T-helper 2 cell treated with Interferon-gamma antibody and Interleukin-4, amounts not matched to agents 5 μg/mL and 100 μg/mL, for 36 hours (primary cell): Measurements from ENCODE around the gene WSB1.
"Not testable (repeated sequence)": the region's sequence is repeated elsewhere in the genome, so short reads cannot be mapped to it uniquely, and the experiment has no call there.

ENCODE experiments used
- DNase-seq: peaks from one replicate; pipeline ENCODE4 v3.0.0; 2021; ENCODE audit warnings: low spot score
- H3K27ac Mint-ChIP-seq: one replicate; pipeline ENCODE4 v1.8.0; 2021; ENCODE audit warnings: mild to moderate bottlenecking, mixed read lengths
- H3K27me3 Mint-ChIP-seq: one replicate; pipeline ENCODE4 v1.8.0; 2021; ENCODE audit warnings: low read depth, mixed read lengths
- H3K36me3 Mint-ChIP-seq: one replicate; pipeline ENCODE4 v1.8.0; 2021; ENCODE audit warnings: low read depth, mixed read lengths
- H3K4me1 Mint-ChIP-seq: one replicate; pipeline ENCODE4 v1.8.0; 2021; ENCODE audit warnings: low read depth, mixed read lengths
- H3K4me3 Mint-ChIP-seq: one replicate; pipeline ENCODE4 v1.8.0; 2022; ENCODE audit warnings: mild to moderate bottlenecking, moderate library complexity, mixed read lengths
- H3K9me3 Mint-ChIP-seq: one replicate; pipeline ENCODE4 v1.8.0; 2021; ENCODE audit warnings: mixed read lengths

WSB1 gene, protein sequence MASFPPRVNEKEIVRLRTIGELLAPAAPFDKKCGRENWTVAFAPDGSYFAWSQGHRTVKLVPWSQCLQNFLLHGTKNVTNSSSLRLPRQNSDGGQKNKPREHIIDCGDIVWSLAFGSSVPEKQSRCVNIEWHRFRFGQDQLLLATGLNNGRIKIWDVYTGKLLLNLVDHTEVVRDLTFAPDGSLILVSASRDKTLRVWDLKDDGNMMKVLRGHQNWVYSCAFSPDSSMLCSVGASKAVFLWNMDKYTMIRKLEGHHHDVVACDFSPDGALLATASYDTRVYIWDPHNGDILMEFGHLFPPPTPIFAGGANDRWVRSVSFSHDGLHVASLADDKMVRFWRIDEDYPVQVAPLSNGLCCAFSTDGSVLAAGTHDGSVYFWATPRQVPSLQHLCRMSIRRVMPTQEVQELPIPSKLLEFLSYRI

DNA sequence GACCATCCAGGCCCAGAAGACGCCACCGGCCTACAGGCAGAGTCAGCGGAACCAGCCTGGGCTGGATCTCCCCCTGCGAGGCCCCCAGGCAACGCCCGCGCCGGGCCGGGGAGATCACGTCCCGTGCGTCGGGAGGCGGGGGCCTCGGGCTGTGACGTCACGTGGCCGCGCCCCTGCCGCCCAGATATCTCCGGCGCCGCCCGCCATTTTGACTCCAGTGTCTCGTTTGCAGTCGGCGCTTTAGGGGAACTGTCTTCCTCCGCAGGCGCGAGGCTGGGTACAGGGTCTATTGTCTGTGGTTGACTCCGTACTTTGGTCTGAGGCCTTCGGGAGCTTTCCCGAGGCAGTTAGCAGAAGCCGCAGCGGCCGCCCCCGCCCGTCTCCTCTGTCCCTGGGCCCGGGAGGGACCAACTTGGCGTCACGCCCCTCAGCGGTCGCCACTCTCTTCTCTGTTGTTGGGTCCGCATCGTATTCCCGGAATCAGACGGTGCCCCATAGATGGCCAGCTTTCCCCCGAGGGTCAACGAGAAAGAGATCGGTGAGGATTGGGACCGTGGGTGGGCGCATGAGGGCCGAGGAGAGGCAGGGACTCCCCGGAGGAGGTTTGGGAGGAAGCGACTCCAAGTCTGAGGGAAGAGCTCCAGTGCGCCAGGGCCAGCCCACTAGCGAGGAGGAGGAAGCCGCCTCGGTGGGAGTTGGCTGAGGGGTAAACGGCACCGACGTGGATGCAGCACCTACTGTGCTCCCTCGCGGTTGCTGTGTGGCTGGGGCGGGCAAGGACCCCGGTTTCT lies at the start of gene WSB1:
TSS of gene WSB1 (plus strand) at position 217 of the 791 bp plus-strand sequence. CDS start at position 499, 282 bp downstream.
- peak; percentile 91 for DNase-seq
- no peaks in the 10 kb centered on the region for H3K9me3 Mint-ChIP-seq
- H3K4me3 Mint-ChIP-seq: peak within 1 kb of the TSS; percentile 94
- peak within 1 kb of the TSS; percentile 99 for H3K27ac Mint-ChIP-seq
- peaks cover 15% of the 10 kb centered on the region for H3K36me3 Mint-ChIP-seq
- H3K27me3 Mint-ChIP-seq: peaks cover 1% of the 10 kb centered on the region
- H3K4me1 Mint-ChIP-seq: peaks cover 29% of the 10 kb centered on the region

DNA sequence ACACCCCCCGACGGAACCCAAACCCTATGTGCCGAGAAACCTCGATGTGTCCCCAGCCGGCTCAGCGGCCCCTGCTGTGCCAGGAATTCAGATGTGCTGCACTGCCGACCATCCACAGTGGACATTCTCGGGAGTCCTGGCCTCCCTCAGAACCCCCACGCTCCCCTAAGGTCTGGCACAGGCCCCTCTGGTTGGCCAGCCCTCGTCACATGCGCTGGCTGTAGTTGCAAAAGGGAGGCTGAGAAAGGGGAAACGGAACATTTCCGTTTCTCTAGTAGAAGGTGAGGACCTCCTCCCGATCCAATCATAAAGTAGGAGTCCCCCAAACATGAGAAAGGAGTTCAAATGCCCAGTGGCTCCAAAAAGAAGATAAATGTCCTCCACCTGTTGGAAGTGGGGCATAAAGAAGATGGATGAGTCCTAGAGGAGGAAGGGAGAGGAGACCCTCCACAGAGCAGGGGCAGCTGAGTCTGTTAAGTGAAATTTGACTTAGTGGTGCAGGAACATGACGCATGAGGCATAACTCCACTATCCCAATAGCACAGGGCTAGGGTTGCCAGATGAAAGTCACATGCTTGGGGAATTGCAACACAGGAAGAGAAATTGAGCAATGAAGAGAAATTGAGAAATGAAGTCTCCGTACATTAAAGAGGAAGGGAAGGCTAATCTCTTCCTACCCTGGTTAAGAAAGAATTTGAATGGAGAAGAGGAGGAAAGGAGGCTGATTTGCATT lies 49.3 kb upstream of the WSB1 start:
- Mint-ChIP-seq H3K27ac (no peak overlapping the region), H3K4me1 (peaks cover 18% of the 10 kb centered on the region), H3K9me3 (no peaks in the 10 kb centered on the region), H3K36me3 (no peaks in the 10 kb centered on the region), H3K4me3 (no peak overlapping the region), H3K27me3 (peaks cover 17% of the 10 kb centered on the region)
- no peak for DNase-seq

DNA sequence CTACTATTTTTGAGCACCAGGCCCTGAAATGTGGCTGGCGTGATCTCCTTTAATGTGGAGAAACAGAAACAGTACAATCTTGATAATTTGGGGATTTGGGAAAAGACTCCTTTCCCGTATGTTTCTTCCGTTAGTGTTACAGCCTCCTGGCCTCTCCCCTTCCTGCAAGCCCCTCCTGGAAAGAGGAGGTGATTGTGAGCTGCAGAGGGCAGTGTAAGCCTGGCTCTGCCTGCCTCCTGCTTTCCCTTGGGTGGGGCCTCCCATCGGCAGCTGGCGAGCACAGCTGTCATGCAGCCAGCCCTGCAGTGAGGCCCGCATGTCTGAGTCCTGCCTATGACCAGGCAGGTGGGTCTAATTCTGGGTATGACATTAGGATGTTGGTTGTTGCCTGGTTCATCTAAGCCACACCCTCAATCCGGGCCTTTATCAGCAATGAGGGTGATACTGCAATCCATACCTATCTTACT lies 48.7 kb upstream of the WSB1 start:
- Mint-ChIP-seq H3K9me3 (no peaks in the 10 kb centered on the region), H3K27ac (no peak overlapping the region), H3K4me1 (peaks cover 15% of the 10 kb centered on the region), H3K27me3 (peaks cover 18% of the 10 kb centered on the region), H3K4me3 (no peak overlapping the region), H3K36me3 (no peaks in the 10 kb centered on the region)
- DNase-seq: peak; percentile 45

GRCh38 chr17:27246537-27246936 lies 47.4 kb upstream of the WSB1 start:
- H3K27me3 Mint-ChIP-seq: peaks cover 27% of the 10 kb centered on the region
- H3K9me3 Mint-ChIP-seq: no peaks in the 10 kb centered on the region
- DNase-seq: no peak
- no peaks in the 10 kb centered on the region for H3K36me3 Mint-ChIP-seq
- no peak overlapping the region for H3K27ac Mint-ChIP-seq
- H3K4me1 Mint-ChIP-seq: peaks cover 12% of the 10 kb centered on the region
- no peak overlapping the region for H3K4me3 Mint-ChIP-seq

DNA sequence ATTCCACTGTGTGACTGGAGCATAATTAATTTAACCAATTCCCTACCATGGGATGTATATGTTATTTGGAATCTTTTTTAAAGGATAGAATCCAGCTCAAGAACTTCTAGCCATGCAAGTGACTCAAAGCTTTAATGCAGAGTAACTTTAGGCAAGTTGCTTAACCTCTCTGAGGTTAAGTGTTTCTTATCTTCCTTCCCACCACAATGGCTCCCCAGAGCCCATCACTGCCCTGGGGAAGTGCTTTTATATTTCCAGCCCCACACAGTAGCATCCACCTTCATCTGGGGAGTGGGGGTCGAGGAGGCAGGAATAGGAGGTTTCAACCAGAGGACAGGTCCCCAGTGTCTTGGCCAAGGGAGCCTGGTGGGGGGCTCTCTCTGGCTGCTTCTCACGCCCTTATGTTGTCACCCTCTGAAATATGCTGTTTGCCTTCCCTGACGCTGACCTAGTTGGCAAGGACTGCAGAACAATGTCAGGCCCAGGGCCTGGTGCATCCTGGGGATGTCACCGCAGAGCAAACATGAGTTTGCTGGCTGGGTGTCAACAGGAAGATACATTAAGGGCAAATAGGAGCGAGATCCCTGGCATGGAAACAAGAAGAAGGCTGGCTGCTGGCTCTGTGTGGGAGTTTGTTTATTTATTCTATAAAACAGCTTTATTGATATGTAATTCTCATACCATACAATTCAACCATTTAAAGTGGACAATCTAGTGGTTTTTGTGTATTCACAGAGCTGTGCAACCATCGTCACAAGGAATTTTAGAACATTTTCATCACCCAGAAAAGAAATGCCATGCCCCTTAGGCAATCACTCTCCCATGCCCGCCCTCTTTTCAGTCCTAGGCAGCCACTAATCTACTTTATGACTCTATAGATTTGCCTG lies 46.6 kb upstream of the WSB1 start:
- H3K4me3 Mint-ChIP-seq: no peak overlapping the region
- DNase-seq: no peak
- no peaks in the 10 kb centered on the region for H3K9me3 Mint-ChIP-seq
- H3K36me3 Mint-ChIP-seq: no peaks in the 10 kb centered on the region
- H3K27ac Mint-ChIP-seq: no peak overlapping the region
- H3K27me3 Mint-ChIP-seq: peaks cover 34% of the 10 kb centered on the region
- H3K4me1 Mint-ChIP-seq: peaks cover 9% of the 10 kb centered on the region

DNA sequence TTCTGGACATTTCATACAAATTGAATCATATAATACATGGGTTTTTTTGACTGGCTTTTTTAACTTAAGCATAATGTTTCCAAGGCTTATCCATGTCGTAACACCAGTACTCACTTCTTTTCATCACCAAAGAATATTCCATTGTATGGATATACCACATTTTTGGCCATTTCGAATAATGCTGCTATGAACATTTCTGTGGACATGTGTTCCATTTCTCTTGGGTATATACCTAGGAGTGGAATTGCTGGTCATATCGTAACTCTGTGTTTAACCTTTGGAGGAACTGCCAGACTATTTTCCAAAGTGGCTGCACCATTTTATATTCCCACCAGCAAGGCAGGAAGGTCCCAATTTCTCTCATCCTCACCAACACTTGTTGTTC lies 46.0 kb upstream of the WSB1 start:
- Mint-ChIP-seq H3K9me3 (no peaks in the 10 kb centered on the region), H3K4me3 (no peak overlapping the region), H3K36me3 (no peaks in the 10 kb centered on the region), H3K27me3 (peaks cover 36% of the 10 kb centered on the region), H3K27ac (no peak overlapping the region), H3K4me1 (peaks cover 9% of the 10 kb centered on the region)
- no peak for DNase-seq

DNA sequence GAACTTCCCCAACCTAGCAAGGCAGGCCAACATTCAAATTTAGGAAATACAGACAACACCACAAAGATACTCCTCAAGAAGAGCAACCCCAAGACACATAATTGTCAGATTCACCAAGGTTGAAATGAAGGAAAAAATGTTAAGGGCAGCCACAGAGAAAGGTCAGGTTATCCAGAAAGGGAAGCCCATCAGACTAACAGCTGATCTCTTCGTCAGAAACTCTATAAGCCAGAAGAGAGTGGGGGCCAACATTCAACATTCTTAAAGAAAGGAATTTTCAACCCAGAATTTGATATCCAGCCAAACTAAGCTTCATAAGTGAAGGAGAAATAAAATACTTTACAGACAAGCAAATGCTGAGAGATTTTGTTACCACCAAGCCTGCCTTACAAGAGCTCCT lies 43.1 kb upstream of the WSB1 start:
- H3K4me3 Mint-ChIP-seq, H3K4me1 Mint-ChIP-seq, H3K36me3 Mint-ChIP-seq, DNase-seq, H3K27ac Mint-ChIP-seq, H3K9me3 Mint-ChIP-seq: not testable (repeated sequence)
- peaks cover 30% of the 10 kb centered on the region for H3K27me3 Mint-ChIP-seq

DNA sequence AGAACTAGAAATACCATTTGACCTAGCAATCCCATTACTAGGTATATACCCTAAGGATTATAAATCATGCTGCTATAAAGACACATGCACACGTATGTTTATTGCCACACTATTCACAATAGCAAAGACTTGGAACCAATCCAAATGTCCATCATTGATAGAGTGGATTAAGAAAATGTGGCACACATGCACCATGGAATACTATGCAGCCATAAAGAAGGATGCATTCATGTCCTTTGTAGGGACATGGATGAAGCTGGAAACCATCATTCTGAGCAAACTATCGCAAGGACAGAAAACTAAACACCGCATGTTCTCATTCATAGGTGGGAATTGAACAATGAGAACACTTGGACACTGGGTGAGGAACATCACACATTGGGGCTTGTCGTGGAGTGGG lies 39.1 kb upstream of the WSB1 start:
- H3K9me3 Mint-ChIP-seq, H3K36me3 Mint-ChIP-seq, H3K27ac Mint-ChIP-seq, H3K4me3 Mint-ChIP-seq, H3K4me1 Mint-ChIP-seq, DNase-seq: not testable (repeated sequence)
- H3K27me3 Mint-ChIP-seq: peaks cover 25% of the 10 kb centered on the region

GRCh38 chr17:27256225-27257030 lies 37.5 kb upstream of the WSB1 start:
- Mint-ChIP-seq H3K36me3 (no peaks in the 10 kb centered on the region), H3K4me1 (no peaks in the 10 kb centered on the region), H3K27me3 (peaks cover 16% of the 10 kb centered on the region), H3K27ac (no peak overlapping the region), H3K9me3 (no peaks in the 10 kb centered on the region), H3K4me3 (no peak overlapping the region)
- no peak for DNase-seq

DNA sequence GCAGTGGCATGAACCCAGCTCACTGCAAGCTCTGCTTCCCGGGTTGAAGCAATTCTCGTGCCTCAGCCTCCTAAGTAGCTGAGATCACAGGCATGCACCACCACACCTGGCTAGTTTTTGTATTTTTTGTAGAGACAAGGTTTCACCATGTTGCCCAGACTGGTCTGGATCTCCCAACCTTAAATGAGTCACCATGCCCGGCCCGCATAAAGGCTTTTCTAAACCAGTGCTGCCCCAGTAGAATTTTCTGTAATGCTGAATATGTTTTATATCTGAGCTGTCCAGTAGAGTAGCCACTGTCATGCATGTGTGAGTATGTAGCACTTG lies 36.9 kb upstream of the WSB1 start:
- no peak overlapping the region for H3K27ac Mint-ChIP-seq
- no peaks in the 10 kb centered on the region for H3K4me1 Mint-ChIP-seq

DNA sequence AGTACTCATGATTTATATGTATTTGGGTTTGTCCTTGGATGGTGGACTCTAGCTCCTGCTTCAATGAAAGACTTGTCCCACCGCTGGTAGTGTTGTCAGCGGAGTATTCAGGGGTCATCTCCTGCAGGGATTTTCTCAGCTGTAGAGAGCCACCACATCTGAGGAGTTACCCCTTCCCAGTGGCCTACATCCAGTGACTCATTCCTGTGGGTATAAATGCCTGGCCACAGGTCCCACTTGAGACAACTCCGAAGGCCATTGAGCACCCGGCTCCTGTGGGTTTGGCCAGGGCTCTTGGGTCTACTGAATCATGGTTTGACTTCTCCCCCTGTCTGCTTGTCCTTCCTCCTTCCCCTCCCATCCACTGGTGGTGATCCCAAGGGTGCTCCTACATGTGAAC lies 34.6 kb upstream of the WSB1 start:
- Mint-ChIP-seq H3K27me3 (peaks cover 6% of the 10 kb centered on the region), H3K4me3 (no peak overlapping the region), H3K27ac (no peak overlapping the region), H3K4me1 (no peaks in the 10 kb centered on the region), H3K36me3 (no peaks in the 10 kb centered on the region), H3K9me3 (no peaks in the 10 kb centered on the region)
- no peak for DNase-seq

More for the DNA sequence above, 36.9 kb upstream of the WSB1 start:
- Mint-ChIP-seq H3K27me3 (peaks cover 16% of the 10 kb centered on the region), H3K9me3 (no peaks in the 10 kb centered on the region), H3K4me3 (no peak overlapping the region), H3K36me3 (no peaks in the 10 kb centered on the region)
- no peak for DNase-seq

DNA sequence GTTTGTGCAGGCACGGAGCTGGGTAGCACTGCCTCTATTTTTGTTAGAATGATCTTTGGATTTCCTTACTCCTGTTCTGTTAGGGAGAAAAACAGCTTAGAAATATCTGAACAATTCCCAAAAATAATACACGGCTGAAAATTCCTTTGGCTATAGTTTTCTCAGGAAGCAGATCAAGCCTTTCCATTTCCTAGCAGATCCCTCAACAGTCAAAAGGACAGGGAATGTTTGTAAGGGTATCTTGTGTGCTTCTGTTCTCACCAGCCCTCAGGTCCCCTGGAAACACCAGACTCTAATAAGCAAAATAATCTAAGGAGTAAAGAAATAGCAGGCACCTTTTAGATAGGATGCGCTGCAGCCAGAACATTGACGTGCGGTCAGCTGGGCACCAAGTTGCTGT lies 30.5 kb upstream of the WSB1 start:
- Mint-ChIP-seq H3K4me3 (no peak overlapping the region), H3K36me3 (no peaks in the 10 kb centered on the region), H3K27ac (no peak overlapping the region), H3K9me3 (no peaks in the 10 kb centered on the region), H3K27me3 (peaks cover 11% of the 10 kb centered on the region), H3K4me1 (no peaks in the 10 kb centered on the region)
- DNase-seq: no peak
